ENCODE data around the gene OR10J5. TPM values are rescaled to one million over a fixed set of nuclear protein-coding genes. Genes with fewer than 3 reads are reported as not detected.
"Not testable (repeated sequence)": the region's sequence is repeated elsewhere in the genome, so short reads cannot be mapped to it uniquely, and the experiment has no call there.

Gene OR10J5
- total RNA-seq, 1 donor from 2014 or later: not detected

DNA sequence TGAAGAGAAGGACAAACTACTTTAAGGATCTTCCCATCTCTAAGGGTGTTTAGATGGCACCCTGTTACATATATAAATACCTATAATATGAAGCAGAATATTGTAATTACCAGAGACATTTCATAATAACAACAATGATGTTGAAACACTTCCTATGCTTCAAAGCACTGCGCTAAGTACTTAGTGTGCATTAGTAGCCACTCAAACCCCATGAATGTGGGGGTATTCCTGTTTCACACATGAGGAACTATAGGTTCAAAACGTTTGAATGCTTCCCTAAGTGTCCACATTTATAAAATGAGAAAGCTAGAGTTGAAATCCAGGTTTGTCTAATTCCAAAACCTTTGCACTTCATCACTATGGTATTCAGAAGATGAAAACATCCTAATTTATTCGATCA is 18.5 kb upstream of the OR10J5 start:
- no peak for DNase-seq (ENCODE audit: low spot score)
- no peaks in the 10 kb centered on the region for H3K36me3 Mint-ChIP-seq (ENCODE audit: low read depth, unreplicated experiment)
- no peak for TF ChIP-seq CTCF (IDR thresholded peaks at IDR 0.05; ENCODE audit: unreplicated experiment)
- H3K4me3 Mint-ChIP-seq (ENCODE audit: unreplicated experiment): no peak overlapping the region
- H3K4me1 Mint-ChIP-seq (ENCODE audit: unreplicated experiment): no peaks in the 10 kb centered on the region
- H3K27ac Mint-ChIP-seq (ENCODE audit: unreplicated experiment): no peak overlapping the region
- H3K27me3 Mint-ChIP-seq (ENCODE audit: unreplicated experiment): no peaks in the 10 kb centered on the region
- H3K9me3 Mint-ChIP-seq (ENCODE audit: unreplicated experiment): no peaks in the 10 kb centered on the region

GRCh38 chr1:159548126-159548525 is 12.3 kb upstream of the OR10J5 start:
- no peaks in the 10 kb centered on the region for H3K4me1 Mint-ChIP-seq (ENCODE audit: unreplicated experiment)
- no peaks in the 10 kb centered on the region for H3K36me3 Mint-ChIP-seq (ENCODE audit: low read depth, unreplicated experiment)
- no peak for DNase-seq (ENCODE audit: low spot score)
- H3K4me3 Mint-ChIP-seq (ENCODE audit: unreplicated experiment): no peak overlapping the region
- TF ChIP-seq CTCF (IDR thresholded peaks at IDR 0.05; ENCODE audit: unreplicated experiment): no peak
- H3K27ac Mint-ChIP-seq (ENCODE audit: unreplicated experiment): no peak overlapping the region
- no peaks in the 10 kb centered on the region for H3K9me3 Mint-ChIP-seq (ENCODE audit: unreplicated experiment)
- H3K27me3 Mint-ChIP-seq (ENCODE audit: unreplicated experiment): no peaks in the 10 kb centered on the region

DNA sequence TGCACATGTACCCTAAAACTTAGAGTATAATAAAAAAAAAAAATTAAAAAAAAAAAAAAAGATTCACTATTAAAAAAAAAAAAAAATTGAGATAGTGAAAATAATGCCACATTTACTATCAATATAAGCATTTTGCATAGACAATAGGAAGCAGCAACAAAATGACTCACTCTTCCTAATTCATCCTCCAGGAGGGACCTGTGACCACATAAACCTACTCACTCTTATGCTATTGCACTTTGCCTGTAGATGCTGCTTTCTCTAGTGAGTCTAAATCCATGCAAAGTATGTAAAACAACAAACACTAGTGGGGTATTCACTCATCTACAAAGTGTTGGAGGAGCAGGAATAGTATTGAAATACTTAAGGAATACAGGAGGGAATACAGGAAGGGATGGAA is 2.9 kb downstream of the OR10J5 start:
- no peak overlapping the region for H3K4me3 Mint-ChIP-seq (ENCODE audit: unreplicated experiment)
- peaks cover 1% of the 10 kb centered on the region for H3K27me3 Mint-ChIP-seq (ENCODE audit: unreplicated experiment)
- H3K36me3 Mint-ChIP-seq (ENCODE audit: low read depth, unreplicated experiment): no peaks in the 10 kb centered on the region
- H3K4me1 Mint-ChIP-seq (ENCODE audit: unreplicated experiment): no peaks in the 10 kb centered on the region
- no peak overlapping the region for H3K27ac Mint-ChIP-seq (ENCODE audit: unreplicated experiment)
- no peak for DNase-seq (ENCODE audit: low spot score)
- no peak for TF ChIP-seq CTCF (IDR thresholded peaks at IDR 0.05; ENCODE audit: unreplicated experiment)
- H3K9me3 Mint-ChIP-seq (ENCODE audit: unreplicated experiment): no peaks in the 10 kb centered on the region

DNA sequence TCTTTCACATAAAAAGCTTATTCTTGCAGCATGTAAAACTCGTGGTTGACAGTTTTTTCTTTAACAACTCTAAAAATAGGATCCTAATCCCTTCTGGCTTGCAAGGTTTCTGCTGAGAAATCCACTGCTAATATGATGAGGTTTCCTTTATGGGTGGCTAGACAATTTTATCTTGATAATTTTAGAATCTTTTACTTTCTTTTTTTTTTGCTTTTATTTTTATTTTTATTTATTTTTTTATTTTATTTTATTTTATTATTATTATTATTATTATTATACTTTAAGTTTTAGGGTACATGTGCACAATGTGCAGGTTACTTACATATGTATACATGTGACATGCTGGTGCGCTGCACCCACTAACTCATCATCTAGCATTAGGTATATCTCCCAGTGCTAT is 11.0 kb downstream of the OR10J5 start:
- not testable (repeated sequence) for H3K4me3 Mint-ChIP-seq (ENCODE audit: unreplicated experiment); H3K27me3 Mint-ChIP-seq (ENCODE audit: unreplicated experiment); H3K9me3 Mint-ChIP-seq (ENCODE audit: unreplicated experiment); DNase-seq (ENCODE audit: low spot score); H3K4me1 Mint-ChIP-seq (ENCODE audit: unreplicated experiment); H3K36me3 Mint-ChIP-seq (ENCODE audit: low read depth, unreplicated experiment); H3K27ac Mint-ChIP-seq (ENCODE audit: unreplicated experiment)

- no peaks in the 10 kb centered on the region for H3K9me3 Mint-ChIP-seq (ENCODE audit: unreplicated experiment)
- no peaks in the 10 kb centered on the region for H3K27me3 Mint-ChIP-seq (ENCODE audit: unreplicated experiment)
- H3K27ac Mint-ChIP-seq (ENCODE audit: unreplicated experiment): no peak overlapping the region
- H3K4me1 Mint-ChIP-seq (ENCODE audit: unreplicated experiment): peaks cover 9% of the 10 kb centered on the region
- TF ChIP-seq CTCF (IDR thresholded peaks at IDR 0.05; ENCODE audit: unreplicated experiment): no peak
- no peaks in the 10 kb centered on the region for H3K36me3 Mint-ChIP-seq (ENCODE audit: low read depth, unreplicated experiment)
- H3K4me3 Mint-ChIP-seq (ENCODE audit: unreplicated experiment): no peak overlapping the region
- DNase-seq (ENCODE audit: low spot score): no peak
Observed at GRCh38 chr1:159510229-159510541, 25.6 kb downstream of the OR10J5 start.
